Liver (tissue), 9 donors: Measurements from ENCODE around the gene UCKL1. TPM values are rescaled to one million over a fixed set of nuclear protein-coding genes. Genes with fewer than 3 reads are reported as not detected.
"Not testable (repeated sequence)": the region's sequence is repeated elsewhere in the genome, so short reads cannot be mapped to it uniquely, and the experiment has no call there.

Experiments
- DNase-seq: peaks from one replicate; pipeline ENCODE4 v3.0.0-alpha.2; 2017; ENCODE audit warnings: low spot score
- H3K27ac ChIP-seq, 2 donors: one replicate each; pipeline ENCODE4 v1.7.0; 2013; ENCODE audit warnings: inconsistent platforms in 2 of 2, low read length in 2 of 2, control low read depth in 1 of 2, low read depth in 1 of 2, mild to moderate bottlenecking in 1 of 2
- H3K27me3 ChIP-seq, 4 donors: one replicate each; pipeline versions ENCODE4 v1.6.1 to v1.7.0; 2013; ENCODE audit warnings: low read length in 3 of 4, inconsistent platforms in 1 of 4, mild to moderate bottlenecking in 1 of 4, moderate library complexity in 1 of 4; ENCODE audit not compliant: control insufficient read depth in 4 of 4, insufficient read depth in 4 of 4
- H3K36me3 ChIP-seq, 4 donors: one replicate each; pipeline versions ENCODE4 v1.6.1 to v1.7.0; 2013; ENCODE audit warnings: low read length in 3 of 4, mild to moderate bottlenecking in 3 of 4, low read depth in 1 of 4, moderate library complexity in 1 of 4; ENCODE audit not compliant: control insufficient read depth in 4 of 4, insufficient read depth in 3 of 4
- H3K4me1 ChIP-seq, 4 donors: one replicate each; pipeline versions ENCODE4 v1.6.1 to v1.7.0; 2013; ENCODE audit warnings: low read length in 3 of 4, mild to moderate bottlenecking in 3 of 4, moderate library complexity in 1 of 4; ENCODE audit not compliant: control insufficient read depth in 4 of 4, insufficient read depth in 4 of 4
- H3K4me3 ChIP-seq, 3 donors: one replicate each; pipeline versions ENCODE4 v1.6.1 to v1.7.0; 2013; ENCODE audit warnings: low read length in 3 of 3, control low read depth in 1 of 3, low read depth in 1 of 3, mild to moderate bottlenecking in 1 of 3
- H3K9ac ChIP-seq, 2 donors: one replicate each; pipeline ENCODE4 v1.7.0; 2013; ENCODE audit warnings: low read length in 2 of 2, mild to moderate bottlenecking in 2 of 2, moderate library complexity in 2 of 2, control low read depth in 1 of 2, low read depth in 1 of 2
- H3K9me3 ChIP-seq, 4 donors: one replicate each; pipeline versions ENCODE4 v1.6.1 to v1.7.0; 2013; ENCODE audit warnings: low read length in 3 of 4; ENCODE audit not compliant: control insufficient read depth in 4 of 4
- CTCF ChIP-seq: fragments of 150-350 bp; IDR thresholded peaks from 2 replicates; pipeline ENCODE4 v1.5.1; 2017; ENCODE audit warnings: improper control_type of control experiment, low read depth, low read length; ENCODE audit not compliant: missing input control
- EGR1 ChIP-seq, 2 donors: IDR thresholded peaks; 2 replicates each; pipeline ENCODE4 v1.6.1; 2016 to 2018; ENCODE audit warnings: antibody characterized with exemption in 2 of 2, low read depth in 2 of 2
- FOXA1 ChIP-seq: IDR thresholded peaks from 2 replicates; pipeline ENCODE4 v1.6.1; 2016; ENCODE audit warnings: antibody characterized with exemption
- FOXA2 ChIP-seq: IDR thresholded peaks from 2 replicates; pipeline ENCODE4 v1.6.1; 2016; ENCODE audit warnings: antibody characterized with exemption
- HNF4A ChIP-seq, 2 donors: conservative IDR thresholded peaks; 2 replicates each; pipeline ENCODE4 v1.6.1; 2016; ENCODE audit warnings: antibody characterized with exemption in 2 of 2, mild to moderate bottlenecking in 2 of 2
- NR2F2 ChIP-seq: IDR thresholded peaks from 2 replicates; pipeline ENCODE4 v1.6.1; 2016; ENCODE audit warnings: antibody characterized with exemption
- RAD21 ChIP-seq, 2 donors: IDR thresholded peaks; 2 replicates each; pipeline ENCODE4 v1.6.1; 2016; ENCODE audit warnings: antibody characterized with exemption in 2 of 2, mild to moderate bottlenecking in 2 of 2
- SP1 ChIP-seq: IDR thresholded peaks from 2 replicates; pipeline ENCODE4 v1.6.1; 2018; ENCODE audit warnings: antibody characterized with exemption, mild to moderate bottlenecking
- TAF1 ChIP-seq: conservative IDR thresholded peaks from 2 replicates; pipeline ENCODE4 v1.6.1; 2016; ENCODE audit warnings: antibody characterized with exemption, mild to moderate bottlenecking
- YY1 ChIP-seq: IDR thresholded peaks from 2 replicates; pipeline ENCODE4 v1.6.1; 2016; ENCODE audit warnings: antibody characterized with exemption, mild to moderate bottlenecking
- ZBTB33 ChIP-seq: IDR thresholded peaks from 2 replicates; pipeline ENCODE4 v1.6.1; 2016; ENCODE audit warnings: antibody characterized with exemption
- WGBS: extraction: QIAGEN DNeasy Blood & Tissue Kit; methylation state at CpG from one replicate; pipeline ENCODE4 v1.1.7; 2013; 5-methylcytosine and 5-hydroxymethylcytosine counted together
- polyA plus RNA-seq, 2 donors: library from polyadenylated mRNA; stranded (reverse) in 1 of 2; unstranded in 1 of 2; fragments of 200-250 nt in 1 of 2; fragments of >200 nt in 1 of 2; fragmentation: Nextera tagmentation in 1 of 2; extraction: Ambion mirVana in 1 of 2; gene quantifications; one replicate each; pipeline versions ENCODE4 v1.2.1 to v1.2.3, GENCODE V29; 2013 to 2015
- total RNA-seq, 2 donors: library from RNA; depleted of rRNA; stranded (reverse); fragments of >200 nt; gene quantifications; one replicate each; pipeline ENCODE4 v1.2.3, GENCODE V29; 2014
- TF ChIP-seq, protein P1 (sequence below): IDR thresholded peaks from 2 replicates; pipeline ENCODE4 v1.6.1; 2016; ENCODE audit warnings: antibody characterized with exemption
- TF ChIP-seq, protein P2 (sequence below): IDR thresholded peaks from 2 replicates; pipeline ENCODE4 v1.6.1; 2016; ENCODE audit warnings: antibody characterized with exemption
- donor health status: healthy.
- donor health status: healthy.
- donor health status: healthy.
- donor health status: healthy.
- donor health status: healthy.

UCKL1 gene
- total and polyA plus RNA-seq, 4 donors: 16.4 to 20.4 (median 18.3) TPM

- no peak overlapping the region for H3K9ac ChIP-seq
- H3K4me3 ChIP-seq: no peak overlapping the region
- TF ChIP-seq NR2F2 (no peak), ZBTB33 (no peak), HNF4A (conservative IDR thresholded peaks at IDR 0.05) (no peak), RAD21 (IDR thresholded peaks at IDR 0.05) (no peak), TAF1 (no peak), YY1 (no peak), EGR1 (IDR thresholded peaks at IDR 0.05; ENCODE audit: low read depth in 2 of 2) (no peak), FOXA1 (no peak), SP1 (no peak), FOXA2 (no peak)
- TF ChIP-seq, protein P1, sequence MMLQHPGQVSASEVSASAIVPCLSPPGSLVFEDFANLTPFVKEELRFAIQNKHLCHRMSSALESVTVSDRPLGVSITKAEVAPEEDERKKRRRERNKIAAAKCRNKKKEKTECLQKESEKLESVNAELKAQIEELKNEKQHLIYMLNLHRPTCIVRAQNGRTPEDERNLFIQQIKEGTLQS: no peak
- TF ChIP-seq, protein P2, sequence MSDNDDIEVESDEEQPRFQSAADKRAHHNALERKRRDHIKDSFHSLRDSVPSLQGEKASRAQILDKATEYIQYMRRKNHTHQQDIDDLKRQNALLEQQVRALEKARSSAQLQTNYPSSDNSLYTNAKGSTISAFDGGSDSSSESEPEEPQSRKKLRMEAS: no peak
- DNase-seq: no peak
- peaks cover 20 to 65% (median 43%) of the 10 kb centered on the region in 4 donors for H3K4me1 ChIP-seq
- no peaks in the 10 kb centered on the region for H3K9me3 ChIP-seq
- peak overlapping the region in 1 of 2 donors; percentile 16 for H3K27ac ChIP-seq
- WGBS: 56% methylated on average over 16 of the region's 16 CpGs
- H3K27me3 ChIP-seq: no peaks in the 10 kb centered on the region
- H3K36me3 ChIP-seq: no peaks in the 10 kb centered on the region
Observed at GRCh38 chr20:63977739-63978276, 21.6 kb upstream of the UCKL1 start.

DNA sequence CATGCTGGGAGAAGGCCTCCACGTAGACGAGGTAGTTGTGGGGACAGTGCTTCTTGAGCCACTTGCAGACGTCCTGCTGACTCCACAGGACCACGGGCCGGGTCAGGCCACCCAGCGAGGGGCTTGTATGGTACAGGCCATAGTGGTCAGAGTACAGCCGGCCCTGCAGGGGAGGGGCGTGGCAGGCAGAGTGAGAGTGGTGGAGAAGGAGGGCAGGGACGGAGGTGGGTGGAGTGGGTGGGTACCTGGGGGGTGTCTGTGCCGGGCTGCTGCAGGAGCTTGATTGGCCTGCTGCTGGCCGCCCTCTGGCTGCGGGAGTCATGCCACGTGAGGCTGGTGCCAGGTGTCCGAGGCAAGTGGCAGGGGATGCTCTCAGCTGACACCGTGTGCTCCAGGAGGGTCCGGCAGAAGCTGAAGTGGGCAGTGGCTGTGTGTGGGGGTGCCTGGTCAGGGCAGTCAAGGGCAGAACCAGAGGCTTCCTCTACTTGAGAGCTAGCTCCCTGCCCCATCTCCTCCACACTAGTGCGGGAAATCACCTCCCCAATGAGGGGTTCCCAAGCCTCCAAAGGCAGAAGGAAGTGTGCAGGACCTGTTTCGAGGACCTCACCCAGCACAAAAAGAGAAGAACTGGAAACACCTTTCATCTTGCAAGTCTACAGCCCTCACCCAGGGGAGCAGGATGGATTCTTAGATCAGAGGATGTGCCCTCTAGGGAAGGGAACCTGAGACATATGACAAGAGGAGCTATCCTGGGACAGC, 20.9 kb upstream of the UCKL1 start:
- no peaks in the 10 kb centered on the region for H3K9me3 ChIP-seq
- no peak overlapping the region for H3K4me3 ChIP-seq
- TF ChIP-seq CTCF: no peak
- TF ChIP-seq HNF4A (conservative IDR thresholded peaks at IDR 0.05): no peak
- TF ChIP-seq EGR1 (IDR thresholded peaks at IDR 0.05; ENCODE audit: low read depth in 2 of 2): no peak
- TF ChIP-seq ZBTB33: no peak
- TF ChIP-seq TAF1: no peak
- H3K4me1 ChIP-seq: peaks cover 20 to 65% (median 43%) of the 10 kb centered on the region in 4 donors
- no peak overlapping the region for H3K27ac ChIP-seq
- no peak overlapping the region for H3K9ac ChIP-seq
- H3K27me3 ChIP-seq: no peaks in the 10 kb centered on the region
- H3K36me3 ChIP-seq: no peaks in the 10 kb centered on the region
- WGBS: 60% methylated on average over 18 of the region's 18 CpGs
- no peak for DNase-seq

DNA sequence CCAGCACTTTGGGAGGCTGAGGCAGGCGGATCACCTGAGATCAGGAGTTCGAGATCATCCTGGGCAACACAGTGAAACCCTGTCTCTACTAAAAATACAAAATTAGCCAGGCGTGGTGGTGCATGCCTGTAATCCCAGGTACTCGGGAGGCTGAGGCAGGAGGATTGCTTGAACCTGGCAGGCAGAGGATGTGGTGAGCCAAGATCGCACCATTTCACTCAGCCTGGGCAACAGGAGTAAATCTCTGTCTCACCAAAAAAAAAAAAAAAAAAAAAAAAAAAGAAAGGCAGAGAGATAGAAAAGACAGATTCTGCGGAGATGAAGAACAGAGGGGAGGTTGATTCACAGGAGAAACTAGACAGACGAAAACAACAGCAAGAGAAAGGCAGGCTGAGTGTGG, 20.3 kb upstream of the UCKL1 start:
- not testable (repeated sequence) for H3K9me3 ChIP-seq, H3K4me3 ChIP-seq, H3K27ac ChIP-seq, H3K36me3 ChIP-seq, DNase-seq, H3K9ac ChIP-seq, H3K27me3 ChIP-seq
- peaks cover 17 to 61% (median 39%) of the 10 kb centered on the region in 4 donors for H3K4me1 ChIP-seq
- 90% methylated on average over 7 of the region's 7 CpGs for WGBS
